GM20431 (cell line): ENCODE measurements around the gene TBC1D5.
"Not testable (repeated sequence)": the region's sequence is repeated elsewhere in the genome, so short reads cannot be mapped to it uniquely, and the experiment has no call there.

Experiments used
- in situ Hi-C: fragments of 300-500 bp; cut with MseI, MboI; formaldehyde crosslinking; loops from one replicate; pipeline ENCODE4 v1.15.0; 2020; ENCODE audit warnings: low sequenced_read_pairs; ENCODE audit not compliant: unreplicated experiment

TBC1D5 gene

DNA sequence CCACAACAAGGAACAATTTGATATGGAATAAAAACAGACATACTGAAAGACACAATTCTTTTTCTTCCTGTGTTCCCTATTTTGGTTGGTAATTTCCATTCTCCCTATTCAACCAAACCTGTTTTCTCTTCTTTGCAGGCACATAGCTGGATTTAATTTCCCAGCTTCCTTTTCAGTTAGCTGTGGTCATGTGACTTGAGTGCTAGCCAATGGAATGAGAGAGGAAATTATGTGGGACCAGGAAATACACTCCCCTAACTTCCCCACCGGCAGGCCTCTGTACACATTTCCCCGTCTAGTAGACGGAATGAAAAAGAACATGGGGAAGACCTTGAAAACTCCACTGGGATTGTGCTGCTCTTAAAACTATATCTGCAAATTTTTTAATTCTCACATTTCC lies 351.6 kb downstream of the TBC1D5 start:
- in situ Hi-C loops: no loop called here

DNA sequence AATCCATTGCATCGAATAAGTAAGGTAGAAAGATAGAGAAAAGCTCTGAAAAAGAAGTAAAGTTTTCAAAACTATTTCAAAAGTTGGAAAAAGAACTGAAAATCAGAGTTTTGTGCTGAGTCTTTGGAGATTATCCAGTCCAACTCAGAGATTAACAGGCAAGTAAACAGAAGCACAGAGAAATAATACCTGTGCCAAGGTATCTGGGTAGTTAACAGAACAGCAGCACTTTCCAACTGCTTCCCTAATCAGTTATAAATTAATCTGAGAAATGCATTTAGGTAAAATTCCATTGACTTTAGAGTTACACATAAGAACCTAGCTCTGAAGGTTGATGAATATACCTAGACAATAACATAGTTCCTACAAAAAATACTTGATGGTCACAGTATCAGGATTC lies 355.3 kb downstream of the TBC1D5 start:
- in situ Hi-C loops: no loop called here

DNA sequence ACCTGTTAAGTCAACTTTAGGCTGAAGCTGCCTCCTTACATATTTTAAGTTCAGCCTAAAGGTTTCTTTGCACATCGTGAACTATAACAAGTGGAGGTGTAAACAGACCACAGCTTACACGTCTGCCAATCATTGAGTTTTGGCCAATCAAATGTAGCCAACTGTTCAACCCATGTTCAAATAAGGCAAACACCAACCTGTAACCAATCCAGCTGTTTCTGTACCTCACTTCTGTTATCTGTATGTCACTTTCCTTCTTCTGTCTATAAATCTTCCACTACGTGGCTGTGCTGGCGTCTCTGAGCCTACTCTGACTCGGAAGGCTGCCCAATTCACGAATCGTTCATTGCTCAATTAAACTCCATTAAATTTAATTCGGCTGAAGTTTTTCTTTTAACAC lies 356.0 kb downstream of the TBC1D5 start:
- in situ Hi-C loops: no loop called here

DNA sequence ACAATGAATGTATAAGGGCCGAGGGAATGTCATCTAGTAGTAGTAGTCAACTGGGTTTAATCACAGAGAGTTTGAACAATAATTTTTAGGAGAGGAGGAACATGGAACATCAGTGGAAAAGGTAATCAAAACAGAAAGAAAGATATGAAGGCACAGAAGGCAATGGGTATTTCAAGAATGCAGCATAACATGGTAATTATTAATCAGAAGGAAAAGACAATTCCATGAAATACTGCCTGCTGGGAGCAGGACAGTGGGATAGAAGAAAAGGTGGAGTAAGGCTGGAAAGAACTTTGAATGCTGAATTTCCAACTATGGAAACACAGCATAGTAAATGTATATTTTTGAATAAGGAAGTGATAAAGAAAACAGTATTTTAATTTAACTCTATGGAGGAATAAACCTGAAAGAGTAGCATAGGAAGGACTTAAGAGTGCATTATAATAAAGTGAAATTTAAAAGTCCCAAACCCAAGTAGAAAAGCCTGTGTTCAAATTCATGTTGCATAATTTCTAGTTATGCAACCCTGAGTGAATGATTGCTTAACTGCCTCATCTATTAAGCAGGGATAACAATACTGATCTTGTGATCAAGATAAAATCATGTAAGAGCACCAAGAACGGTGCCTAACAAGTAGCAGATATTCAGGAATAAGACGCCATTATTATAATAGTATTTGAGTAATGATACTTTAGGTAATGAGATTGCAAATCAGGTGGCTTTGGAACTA lies 357.7 kb downstream of the TBC1D5 start:
- in situ Hi-C loops: no loop called here

DNA sequence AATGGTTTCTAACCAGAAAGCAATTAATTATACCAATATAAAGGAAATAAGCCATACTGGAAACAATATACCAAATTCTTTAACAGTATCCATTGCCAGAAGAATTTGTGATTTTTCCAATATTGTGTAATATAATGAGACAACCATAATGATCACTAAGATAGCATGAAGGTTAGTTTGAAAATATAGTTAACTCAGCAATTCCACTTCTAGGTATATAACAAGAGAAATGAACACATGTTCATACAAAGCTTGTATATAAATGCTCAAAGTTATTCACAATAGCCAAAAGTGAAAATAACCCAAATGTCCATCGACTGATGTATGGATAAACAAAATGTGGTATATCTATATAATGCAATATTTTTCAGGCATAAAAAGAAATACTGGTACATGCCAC lies 369.1 kb downstream of the TBC1D5 start:
- in situ Hi-C loops: no loop called here

DNA sequence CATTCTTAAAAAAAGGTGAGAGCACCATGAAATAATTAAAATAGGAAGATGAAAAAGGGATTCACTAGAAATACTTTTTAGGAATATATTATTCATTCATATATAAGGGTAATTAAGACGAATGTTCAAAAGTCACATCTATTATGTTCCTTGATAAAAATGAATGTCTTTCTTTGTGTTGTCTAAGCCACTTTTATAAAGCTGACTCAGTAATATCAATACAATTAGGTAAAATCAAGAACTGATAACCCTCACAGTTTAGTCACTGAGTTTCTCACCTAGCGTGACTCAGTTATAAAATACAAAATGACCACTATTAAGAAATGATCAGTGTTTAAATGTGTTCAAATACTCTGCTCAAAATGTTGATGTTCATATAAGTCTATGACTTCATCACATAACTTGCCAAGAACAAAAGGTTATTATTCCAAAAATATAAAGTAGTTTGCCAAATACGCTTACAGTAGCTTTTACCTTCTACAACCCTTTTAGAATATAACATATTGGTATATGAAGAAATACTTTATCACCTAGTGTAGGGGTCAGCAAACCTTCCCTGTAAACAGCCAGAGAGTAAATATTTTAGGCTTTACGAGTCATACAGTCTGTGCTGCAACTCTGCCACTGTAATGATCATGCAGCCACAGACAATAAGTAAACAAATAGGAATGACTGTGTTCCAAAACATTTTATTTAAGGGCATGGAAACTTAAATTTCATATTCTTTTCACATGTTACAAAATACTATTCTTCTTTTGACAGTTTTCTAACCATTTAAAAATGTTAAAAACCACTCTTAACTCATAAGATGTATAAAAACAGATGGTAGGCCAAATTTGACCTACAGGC lies 369.8 kb downstream of the TBC1D5 start:
- in situ Hi-C loops: no loop called here

DNA sequence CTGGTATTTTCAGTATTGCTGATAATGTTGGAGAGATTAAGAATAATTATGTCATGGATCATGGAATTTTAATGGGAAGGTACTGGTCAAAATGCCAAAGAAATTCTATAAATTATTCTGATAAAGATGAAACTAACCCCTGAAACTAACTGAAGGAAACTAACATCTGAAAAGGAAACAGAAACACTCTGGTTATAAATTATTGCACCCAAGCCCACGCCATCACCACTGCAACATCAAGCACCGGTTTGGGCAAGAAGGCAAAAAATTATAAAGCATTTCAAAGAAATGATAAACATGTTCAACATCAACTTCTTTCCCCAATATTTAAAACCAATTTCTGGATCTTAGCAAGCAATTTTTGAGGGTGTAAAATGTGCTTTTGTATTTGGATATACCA lies 372.5 kb downstream of the TBC1D5 start:
- in situ Hi-C loops: no loop called here

DNA sequence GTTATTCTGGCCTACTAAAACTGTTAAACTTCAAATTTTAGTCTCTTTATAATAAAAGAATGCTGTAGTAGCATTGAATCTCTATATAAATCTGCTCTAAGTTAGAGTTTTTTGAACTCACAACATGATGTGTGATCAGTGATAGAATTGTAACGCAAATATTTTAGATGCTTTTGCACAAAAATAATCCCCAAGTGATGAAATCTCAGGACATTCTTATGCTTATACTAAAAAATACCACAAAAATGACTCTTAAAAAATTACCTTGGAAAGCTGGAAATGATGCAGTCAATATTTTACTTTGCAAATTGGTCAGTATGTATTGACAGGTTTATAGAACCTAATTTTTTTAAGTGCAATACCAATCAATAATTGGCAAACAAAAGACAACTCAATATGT lies 375.3 kb downstream of the TBC1D5 start:
- in situ Hi-C loops: no loop called here

DNA sequence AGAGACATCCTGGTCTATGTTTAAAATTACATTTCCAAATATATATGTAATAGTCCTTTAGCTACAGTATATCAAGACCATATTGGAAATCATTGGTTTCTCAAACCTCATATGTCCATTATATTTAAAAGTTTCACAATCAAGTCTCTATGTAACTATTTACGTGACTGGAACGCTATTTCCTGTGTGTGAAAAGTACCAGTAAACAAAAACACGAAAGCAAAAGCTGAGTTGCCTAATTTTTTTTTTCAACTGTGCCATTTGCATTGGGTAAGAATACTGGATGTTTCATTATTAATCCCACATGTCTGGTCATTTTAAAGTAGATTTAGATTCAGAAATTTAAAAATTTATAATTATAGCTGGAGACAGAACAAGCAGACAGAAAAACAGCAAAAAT lies 381.4 kb downstream of the TBC1D5 start:
- in situ Hi-C loops: no loop called here

DNA sequence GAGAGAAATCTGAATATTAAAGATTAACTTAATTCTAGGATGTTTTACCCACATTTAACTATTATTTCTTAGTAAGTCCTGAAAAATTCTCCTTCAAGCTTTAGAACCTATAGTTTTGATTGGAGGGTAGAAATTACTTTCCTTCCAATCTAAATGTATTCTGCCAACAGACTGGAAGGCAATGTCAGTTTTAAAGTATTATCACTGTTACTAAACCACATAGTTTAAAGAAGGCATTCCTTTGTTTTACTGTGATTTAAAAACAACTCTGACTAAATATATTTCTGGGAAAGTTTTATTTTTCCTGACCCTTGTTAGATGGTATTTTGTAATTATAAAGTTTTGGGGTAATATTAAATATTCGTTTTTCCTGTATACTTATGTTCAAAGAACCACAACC lies 382.5 kb downstream of the TBC1D5 start:
- in situ Hi-C loops: no loop called here

DNA sequence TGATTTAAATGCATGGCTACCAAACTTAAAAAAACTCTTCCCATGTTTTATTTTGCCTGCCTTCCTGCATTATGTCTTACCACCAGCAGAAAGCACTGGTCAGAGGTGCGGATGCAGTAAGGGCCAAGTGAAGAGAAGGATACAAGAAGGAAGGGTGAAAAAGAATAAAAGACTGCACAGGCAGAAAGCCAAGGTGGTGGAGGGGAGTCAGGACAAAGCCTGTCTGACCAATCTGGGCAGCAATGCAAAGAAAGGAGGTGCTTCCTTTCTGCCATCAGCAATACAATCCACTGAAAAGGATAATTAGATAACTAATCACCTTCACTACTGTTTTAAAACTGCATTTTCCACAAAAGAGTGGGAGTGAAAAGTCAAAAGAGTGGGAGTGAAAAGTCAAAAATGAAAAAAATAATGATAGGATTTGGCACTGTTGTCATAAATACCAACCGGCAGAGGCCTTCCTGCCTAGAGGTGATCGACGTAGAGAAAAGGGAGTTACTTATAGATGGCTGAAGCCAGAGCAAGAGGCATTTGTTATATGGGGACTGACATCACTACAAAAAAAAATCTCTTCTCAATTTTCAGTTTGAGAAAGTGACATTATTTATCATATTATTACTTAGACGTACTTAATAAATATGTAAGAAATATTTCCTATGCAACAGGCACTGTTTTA lies 385.3 kb downstream of the TBC1D5 start:
- in situ Hi-C loops: no loop called here

DNA sequence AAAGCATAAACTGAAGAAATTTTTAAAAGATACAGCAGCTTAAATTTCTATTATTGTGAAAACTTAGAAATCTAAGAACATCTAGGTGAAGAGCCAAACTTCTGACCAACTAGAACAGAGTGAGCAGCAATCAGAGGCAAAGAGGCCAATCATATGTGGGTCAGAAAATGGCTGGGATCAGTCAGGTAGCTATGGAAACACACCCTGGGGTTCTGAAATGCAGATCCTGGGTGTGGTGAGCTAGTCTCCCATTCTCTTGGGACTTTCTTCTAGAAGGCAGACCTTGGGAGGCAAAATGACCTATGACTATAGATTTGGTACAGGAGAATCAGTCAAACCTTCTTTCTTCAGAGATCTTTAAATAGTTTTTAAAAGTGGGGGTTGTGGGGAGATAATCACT lies 385.8 kb downstream of the TBC1D5 start:
- in situ Hi-C loops: no loop called here

DNA sequence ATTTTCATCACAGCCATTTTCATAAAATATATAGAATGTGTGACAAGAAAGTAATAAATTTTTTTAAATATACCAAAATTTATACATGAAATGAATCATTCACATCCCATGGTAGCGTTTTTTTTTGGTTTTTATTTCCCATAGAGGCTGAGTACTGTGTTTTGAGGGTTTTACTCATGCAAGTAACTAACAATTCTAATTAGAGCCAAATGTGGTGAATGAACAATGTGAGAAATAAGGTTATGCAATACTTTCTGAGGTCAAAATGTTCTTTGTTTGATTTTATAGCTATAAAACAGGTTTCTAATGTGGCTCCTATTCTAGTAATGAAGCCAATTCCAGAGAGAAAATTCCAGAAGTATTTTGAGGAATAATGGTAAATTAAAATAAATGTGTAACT lies 386.8 kb downstream of the TBC1D5 start:
- in situ Hi-C loops: no loop called here

DNA sequence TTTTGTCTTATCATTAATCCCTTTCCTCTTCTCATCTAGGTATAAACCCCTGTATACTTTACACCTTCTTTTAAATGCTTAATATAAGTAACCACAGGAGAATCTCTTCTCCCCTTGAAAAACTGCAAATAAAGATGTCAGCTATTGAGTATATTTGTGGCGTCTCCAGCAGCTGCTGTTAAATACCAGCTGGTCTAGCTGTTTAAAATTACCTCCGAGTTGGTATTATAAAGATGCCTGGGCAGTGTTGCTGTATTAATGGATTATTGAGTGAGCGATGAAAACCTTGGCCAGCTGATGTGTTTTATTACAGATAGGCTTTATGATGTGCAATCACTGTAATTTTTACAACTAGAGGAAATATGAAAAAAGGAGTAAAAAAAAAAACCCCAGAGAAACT lies 388.1 kb downstream of the TBC1D5 start:
- in situ Hi-C loops: no loop called here

DNA sequence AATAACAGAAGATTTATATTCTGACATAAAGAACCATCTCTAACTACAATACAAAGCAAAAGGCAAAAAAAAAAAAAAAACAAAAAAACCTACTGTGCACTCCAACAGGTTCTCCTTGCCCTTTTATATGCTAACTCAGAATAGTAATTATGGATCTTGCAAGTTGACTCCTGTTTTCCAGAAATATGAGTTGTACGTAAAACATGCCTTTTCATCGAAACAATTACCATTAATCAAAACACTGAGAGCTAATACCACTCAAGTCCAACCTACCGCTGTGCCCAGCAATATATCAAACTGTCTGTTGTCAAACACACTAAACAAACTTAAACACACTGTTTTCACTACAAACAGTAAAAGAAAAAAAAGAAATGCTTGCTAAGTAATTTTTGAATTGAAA lies 389.8 kb downstream of the TBC1D5 start:
- in situ Hi-C loops: no loop called here

DNA sequence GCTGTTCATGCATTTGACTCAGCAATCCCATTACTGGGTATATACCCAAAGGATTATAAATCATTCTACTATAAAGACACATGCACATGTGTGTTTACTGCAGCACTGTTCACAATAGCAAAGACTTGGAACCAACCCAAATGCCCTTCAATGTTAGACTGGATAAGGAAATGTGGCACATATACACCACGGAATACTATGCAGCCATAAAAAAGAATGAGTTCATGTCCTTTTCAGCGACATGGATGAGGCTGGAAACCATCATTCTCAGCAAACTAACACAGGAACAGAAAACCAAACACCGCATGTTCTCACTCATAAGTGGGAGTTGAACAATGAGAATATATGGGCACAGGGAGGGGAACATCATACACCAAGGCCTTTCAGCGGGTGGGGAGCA lies 391.2 kb downstream of the TBC1D5 start:
- in situ Hi-C loops: not testable (repeated sequence)

DNA sequence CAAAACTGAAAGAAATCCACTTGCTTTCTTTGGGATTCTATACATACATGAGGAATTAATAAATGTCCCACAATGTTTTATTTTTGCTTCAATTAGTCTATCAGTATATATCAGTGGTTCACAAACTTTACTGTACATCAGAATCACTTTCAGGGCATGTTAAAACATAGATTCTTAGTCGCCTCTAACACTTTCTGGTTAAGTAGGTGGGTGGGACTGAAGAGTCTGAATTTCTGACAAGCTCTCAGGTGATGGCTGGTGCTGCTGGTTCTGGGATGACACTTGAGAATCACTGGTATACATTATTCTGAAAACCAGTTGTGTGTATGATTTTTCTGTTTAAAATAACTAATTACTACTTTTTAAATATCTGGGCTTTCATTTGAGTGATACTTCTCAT lies 393.3 kb downstream of the TBC1D5 start:
- in situ Hi-C loops: no loop called here

DNA sequence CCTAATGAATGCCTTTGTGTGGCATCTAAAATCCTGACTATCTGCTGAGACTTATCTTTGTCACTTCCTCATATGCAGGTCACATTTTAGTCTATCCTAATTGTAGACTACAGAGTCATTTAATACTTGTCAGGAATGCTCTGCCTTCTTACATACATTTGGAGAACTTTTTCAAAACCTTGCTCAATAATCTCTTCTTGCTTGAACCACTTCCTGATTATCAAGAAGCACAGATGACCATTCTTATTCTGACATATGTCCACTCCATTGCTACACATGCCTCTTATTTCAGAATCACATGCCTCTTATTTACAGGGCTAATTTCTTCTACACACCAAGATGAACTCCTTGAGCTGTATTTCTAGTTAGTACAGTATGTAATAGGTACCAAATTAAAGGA lies 400.3 kb downstream of the TBC1D5 start:
- in situ Hi-C loops: no loop called here

DNA sequence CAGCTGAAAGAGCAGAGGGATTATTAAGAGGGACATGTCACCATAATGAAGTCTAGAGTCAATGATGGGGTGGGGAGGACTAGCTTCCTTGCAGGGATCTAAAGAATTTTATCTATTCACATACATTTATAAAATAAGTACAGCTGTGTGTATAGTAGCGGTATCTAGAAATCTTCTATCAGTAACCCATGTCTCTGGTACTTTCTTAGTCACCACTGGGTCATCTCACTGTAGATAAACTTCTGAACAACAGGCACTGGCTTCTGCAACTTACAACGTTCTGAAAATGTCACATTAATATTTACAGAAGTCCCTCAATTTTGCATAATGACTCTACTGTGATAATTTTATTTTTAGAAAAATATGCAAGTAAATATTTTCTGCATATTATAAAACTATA lies 401.7 kb downstream of the TBC1D5 start:
- in situ Hi-C loops: no loop called here

DNA sequence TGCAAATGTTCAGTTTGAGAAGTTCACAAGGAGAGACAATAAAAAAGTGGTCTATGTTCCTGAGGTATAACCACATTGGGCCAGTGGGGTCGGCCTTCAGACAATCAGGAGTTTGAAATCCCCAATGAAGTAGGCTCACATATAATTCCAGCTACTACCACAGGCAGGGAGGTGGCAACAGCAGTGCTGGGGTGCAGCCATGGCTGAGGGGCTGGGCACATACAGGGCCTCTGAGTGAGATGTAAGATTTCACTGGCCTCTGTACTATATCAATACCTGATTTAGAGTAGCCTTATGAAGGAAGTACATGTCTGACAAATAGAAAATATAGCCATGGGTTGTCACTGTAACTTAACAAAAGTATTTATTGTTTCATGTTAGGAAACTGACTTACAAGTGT lies 402.2 kb downstream of the TBC1D5 start:
- in situ Hi-C loops: no loop called here

DNA sequence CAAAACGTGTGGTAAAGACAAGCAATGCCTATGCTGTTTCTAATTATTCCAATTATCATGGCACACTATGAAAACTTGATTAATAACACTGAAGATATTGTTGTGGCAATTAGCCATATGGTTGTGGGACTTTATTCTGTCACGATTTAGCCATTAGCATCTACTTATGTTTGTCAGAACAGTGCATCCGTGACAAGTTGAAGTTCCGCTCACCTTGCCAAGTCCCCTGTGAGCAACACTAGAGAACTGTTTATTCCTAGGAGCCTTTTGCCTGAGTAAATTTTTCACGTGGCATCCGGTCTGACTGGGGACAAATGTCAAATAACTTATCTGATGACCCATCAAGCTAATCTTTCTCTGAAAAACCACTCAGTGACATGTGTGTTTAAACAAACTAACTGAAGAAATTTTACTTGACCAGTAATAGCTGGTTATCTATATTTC lies 403.3 kb downstream of the TBC1D5 start:
- in situ Hi-C loops: no loop called here
